ENCODE measurements around the gene KLRF2.

DNA sequence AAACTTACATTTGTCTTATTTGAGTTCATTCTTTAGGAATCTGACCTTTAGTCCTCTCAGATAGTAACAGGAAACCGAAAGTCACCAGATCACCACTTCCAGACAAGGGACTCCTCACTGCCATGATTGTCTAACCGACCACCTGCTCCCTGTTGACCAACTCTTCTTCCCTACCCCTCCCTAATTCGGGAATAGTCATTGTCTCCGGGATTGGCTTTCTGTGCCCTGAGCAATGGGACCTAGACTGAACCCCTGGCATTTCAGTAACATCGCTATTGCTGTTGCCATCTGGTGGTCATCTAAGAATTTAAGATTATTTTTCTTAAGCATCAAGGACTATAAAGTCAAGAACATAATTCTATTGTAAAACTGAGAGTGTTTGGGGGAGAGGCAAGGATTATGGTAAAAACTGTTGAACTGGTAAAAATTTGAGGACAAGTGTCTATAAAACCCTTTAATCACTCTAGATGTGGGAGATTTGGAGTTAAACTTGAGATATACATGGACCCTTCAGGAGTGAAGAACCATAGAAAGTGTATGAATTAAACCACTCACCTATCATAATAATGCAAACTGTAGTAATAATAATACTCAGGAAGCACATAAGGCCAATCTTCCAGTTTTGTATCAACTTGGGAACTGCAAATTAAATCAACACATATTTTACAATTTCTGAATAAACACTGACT is 44.6 kb downstream of the KLRF2 start:
- TF ChIP-seq EZH2phosphoT487 (IDR thresholded peaks at IDR 0.05; ENCODE audit: insufficient read depth, low read depth) (no peak), EZH2 (IDR thresholded peaks at IDR 0.05; ENCODE audit: insufficient read depth, poor library complexity, severe bottlenecking) (no peak)

Data from GM23248 (cell line).